ENCODE data around the gene DNAJB1.
"Not testable (repeated sequence)": the region's sequence is repeated elsewhere in the genome, so short reads cannot be mapped to it uniquely, and the experiment has no call there.

The DNAJB1 gene

GRCh38 chr19:14517840-14518505 is at the start of gene DNAJB1:
DNAJB1 (minus strand) TSS chr19:14518397; CDS start chr19:14518349, 48 bp downstream.
- DNase-seq = peak; percentile 76

- DNase-seq = no peak
Measured at GRCh38 chr19:14567079-14567478, 48.9 kb upstream of the DNAJB1 start.

- DNase-seq = no peak
Measured at GRCh38 chr19:14566712-14567077, 48.5 kb upstream of the DNAJB1 start.

GRCh38 chr19:14565765-14566711 is 47.8 kb upstream of the DNAJB1 start:
- no peak for DNase-seq

- no peak for DNase-seq
Measured at GRCh38 chr19:14565298-14565679, 47.1 kb upstream of the DNAJB1 start.

- DNase-seq = not testable (repeated sequence)
Measured at GRCh38 chr19:14564652-14565297, 46.6 kb upstream of the DNAJB1 start.

GRCh38 chr19:14563989-14564651 is 45.9 kb upstream of the DNAJB1 start:
- peak; percentile 14 for DNase-seq

- no peak for DNase-seq
Measured at GRCh38 chr19:14563590-14563926, 45.4 kb upstream of the DNAJB1 start.

- DNase-seq = no peak
Measured at GRCh38 chr19:14562660-14563589, 44.7 kb upstream of the DNAJB1 start.

- no peak for DNase-seq
Measured at GRCh38 chr19:14561847-14562351, 43.7 kb upstream of the DNAJB1 start.

GRCh38 chr19:14561249-14561648 is 43.1 kb upstream of the DNAJB1 start:
- no peak for DNase-seq

- no peak for DNase-seq
Measured at GRCh38 chr19:14560776-14561108, 42.5 kb upstream of the DNAJB1 start.

- DNase-seq = no peak
Measured at GRCh38 chr19:14559916-14560775, 41.9 kb upstream of the DNAJB1 start.

GRCh38 chr19:14558370-14559066 is 40.3 kb upstream of the DNAJB1 start:
- DNase-seq = no peak

GRCh38 chr19:14556662-14557188 is 38.5 kb upstream of the DNAJB1 start:
- DNase-seq = peak; percentile 51

GRCh38 chr19:14555918-14556661 is 37.9 kb upstream of the DNAJB1 start:
- DNase-seq = no peak

GRCh38 chr19:14554382-14554812 is 36.2 kb upstream of the DNAJB1 start:
- DNase-seq = no peak

- no peak for DNase-seq
Measured at GRCh38 chr19:14553939-14554243, 35.7 kb upstream of the DNAJB1 start.
